ENCODE results near the gene STAT3.

The STAT3 gene

GRCh38 chr17:42408061-42408460 is 19.8 kb upstream of the STAT3 start:
- TF ChIP-seq, protein P1, sequence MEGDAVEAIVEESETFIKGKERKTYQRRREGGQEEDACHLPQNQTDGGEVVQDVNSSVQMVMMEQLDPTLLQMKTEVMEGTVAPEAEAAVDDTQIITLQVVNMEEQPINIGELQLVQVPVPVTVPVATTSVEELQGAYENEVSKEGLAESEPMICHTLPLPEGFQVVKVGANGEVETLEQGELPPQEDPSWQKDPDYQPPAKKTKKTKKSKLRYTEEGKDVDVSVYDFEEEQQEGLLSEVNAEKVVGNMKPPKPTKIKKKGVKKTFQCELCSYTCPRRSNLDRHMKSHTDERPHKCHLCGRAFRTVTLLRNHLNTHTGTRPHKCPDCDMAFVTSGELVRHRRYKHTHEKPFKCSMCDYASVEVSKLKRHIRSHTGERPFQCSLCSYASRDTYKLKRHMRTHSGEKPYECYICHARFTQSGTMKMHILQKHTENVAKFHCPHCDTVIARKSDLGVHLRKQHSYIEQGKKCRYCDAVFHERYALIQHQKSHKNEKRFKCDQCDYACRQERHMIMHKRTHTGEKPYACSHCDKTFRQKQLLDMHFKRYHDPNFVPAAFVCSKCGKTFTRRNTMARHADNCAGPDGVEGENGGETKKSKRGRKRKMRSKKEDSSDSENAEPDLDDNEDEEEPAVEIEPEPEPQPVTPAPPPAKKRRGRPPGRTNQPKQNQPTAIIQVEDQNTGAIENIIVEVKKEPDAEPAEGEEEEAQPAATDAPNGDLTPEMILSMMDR (IDR thresholded peaks at IDR 0.05; ENCODE audit: low read depth, low read length, missing control alignments): no peak
- H3K4me3 ChIP-seq (replicated peaks; ENCODE audit: low read depth, low read length): no peak overlapping the region
- DNase-seq (ENCODE audit: extremely low read depth, low read depth): no peak

GRCh38 chr17:42407289-42407836 is 19.1 kb upstream of the STAT3 start:
- TF ChIP-seq, protein P1 (IDR thresholded peaks at IDR 0.05; ENCODE audit: low read depth, low read length, missing control alignments): no peak
- H3K4me3 ChIP-seq (replicated peaks; ENCODE audit: low read depth, low read length): no peak overlapping the region
- DNase-seq (ENCODE audit: extremely low read depth, low read depth): no peak

- DNase-seq (ENCODE audit: extremely low read depth, low read depth): no peak
- TF ChIP-seq, protein P1 (IDR thresholded peaks at IDR 0.05; ENCODE audit: low read depth, low read length, missing control alignments): no peak
- no peak overlapping the region for H3K4me3 ChIP-seq (replicated peaks; ENCODE audit: low read depth, low read length)
These were observed 18.5 kb upstream of the STAT3 start for GRCh38 chr17:42406615-42407288.

GRCh38 chr17:42405963-42406495 is 17.8 kb upstream of the STAT3 start:
- DNase-seq (ENCODE audit: extremely low read depth, low read depth): no peak
- TF ChIP-seq, protein P1 (IDR thresholded peaks at IDR 0.05; ENCODE audit: low read depth, low read length, missing control alignments): peak; percentile 77
- H3K4me3 ChIP-seq (replicated peaks; ENCODE audit: low read depth, low read length): no peak overlapping the region

GRCh38 chr17:42405076-42405475 is 16.8 kb upstream of the STAT3 start:
- TF ChIP-seq, protein P1 (IDR thresholded peaks at IDR 0.05; ENCODE audit: low read depth, low read length, missing control alignments): no peak
- no peak for DNase-seq (ENCODE audit: extremely low read depth, low read depth)
- no peak overlapping the region for H3K4me3 ChIP-seq (replicated peaks; ENCODE audit: low read depth, low read length)

- TF ChIP-seq, protein P1 (IDR thresholded peaks at IDR 0.05; ENCODE audit: low read depth, low read length, missing control alignments): no peak
- DNase-seq (ENCODE audit: extremely low read depth, low read depth): no peak
- H3K4me3 ChIP-seq (replicated peaks; ENCODE audit: low read depth, low read length): no peak overlapping the region
These were observed 16.2 kb upstream of the STAT3 start for GRCh38 chr17:42404326-42405055.

All from HFF-Myc (cell line).